ENCODE measurements around the gene VPS4A. TPM values are rescaled to one million over a fixed set of nuclear protein-coding genes. Genes with fewer than 3 reads are reported as not detected.
A peak's percentile ranks its signal among the peaks of the same experiment; 100 is the strongest.

Gene VPS4A
- total and polyA plus RNA-seq, 2 of the 4 experiments (the other 2 are of a cell fraction) = 23.3 to 25.2 TPM

- 2% methylated on average over 31 of the region's 59 CpGs; no CpG with 5 or more reads in 1 of the 2 experiments for WGBS, 2 experiments (ENCODE audit: extremely low coverage in 2 of 2, insufficient read length in 1 of 2)
- Histone ChIP-seq H3K56ac (ENCODE audit: extremely low read depth, insufficient read depth, low read length) (0 out of 2 replicates have a peak overlapping the region, but pooled peaks have one; percentile 38), H2BK120ac (ENCODE audit: low read depth, low read length) (no peak overlapping the region), H3K4me3 (ENCODE audit: insufficient read depth, low read depth, low read length) (peak overlapping the region; percentile 78), H3K4me2 (ENCODE audit: low read depth, low read length) (peak overlapping the region; percentile 98), H4K5ac (ENCODE audit: low read depth, low read length) (0 out of 2 replicates have a peak overlapping the region, but pooled peaks have one; percentile 5), H3K9ac (ENCODE audit: low read depth, low read length) (peak overlapping the region; percentile 72), H3K79me1 (ENCODE audit: low read depth in 1 of 2, low read length in 2 of 2) (peaks cover 23 to 53% of the 10 kb centered on the region in 2 experiments), H2BK5ac (ENCODE audit: low read depth, low read length, poor library complexity, severe bottlenecking) (peak overlapping the region; percentile 76), H3K23ac (ENCODE audit: low read depth, low read length) (peak overlapping the region; percentile 97), H2BK15ac (ENCODE audit: low read depth, low read length) (no peak overlapping the region), H2AK5ac (ENCODE audit: low read depth, low read length) (peak overlapping the region; percentile 68), H4K20me1 (ENCODE audit: insufficient read depth, low read length) (peaks cover 37% of the 10 kb centered on the region), H3K9me1 (ENCODE audit: insufficient read depth, low read length) (peaks cover 6% of the 10 kb centered on the region; the same call in 1 of the 2 replicates), H4K91ac (ENCODE audit: insufficient read depth, low read depth, low read length) (peak overlapping the region; percentile 66), H3K4me1 (ENCODE audit: control insufficient read depth, insufficient read depth, low read length) (peaks cover 4% of the 10 kb centered on the region), H3K36me3 (ENCODE audit: control insufficient read depth, insufficient read depth, low read length) (peaks cover 24% of the 10 kb centered on the region), H2AFZ (replicated peaks; ENCODE audit: low read length, poor library complexity) (peak overlapping the region; percentile 96), H2AK9ac (replicated peaks; ENCODE audit: low read depth, low read length, poor library complexity) (peak overlapping the region; percentile 84), H4K8ac (ENCODE audit: low read depth in 2 of 2, low read length in 2 of 2) (peak overlapping the region; percentile 61 to 79; a peak in 1 of 4 replicates), H3K18ac (ENCODE audit: low read depth, low read length) (no peak overlapping the region), H3K14ac (replicated peaks; ENCODE audit: low read depth, low read length) (peak overlapping the region; percentile 83), H3K4ac (ENCODE audit: low read depth, low read length) (peak overlapping the region; percentile 80), H2BK20ac (ENCODE audit: low read depth, low read length) (no peak overlapping the region), H3K9me3 (ENCODE audit: control insufficient read depth, insufficient read depth, low read length) (no peaks in the 10 kb centered on the region), H3K27me3 (ENCODE audit: control insufficient read depth, insufficient read depth, low read length) (no peaks in the 10 kb centered on the region), H3K27ac (ENCODE audit: insufficient read depth, low read length) (peak overlapping the region; percentile 84)
- CTCF ChIA-PET = interaction anchor here (0.7 kb wide), 1 partner anchor 36 kb away, joined by 5 read pairs; no protein-coding TSS in a partner anchor
- dilution Hi-C loops (cut with HindIII; ENCODE audit: low sequenced_read_pairs, unreplicated experiment) = no loop called here
- no TSS peak for BruUV-seq (replicated peaks)
- in situ Hi-C loops (cut with MboI; ENCODE audit: low sequenced_read_pairs) = no loop called here
- intact Hi-C loops (cut with micrococcal nuclease) = loop anchor here (1.0 kb wide), 1 partner anchor 161 kb away; no protein-coding TSS in a partner anchor
- DNase-seq (no peak), ATAC-seq (ENCODE audit: low read depth) (peak; percentile 56)
- POLR2A ChIA-PET (ENCODE audit: unreplicated experiment) = interaction anchor here (0.7 kb wide), 1 partner anchor 145 kb away, joined by 3 read pairs; no protein-coding TSS in a partner anchor
- TF ChIP-seq RCOR1 (IDR thresholded peaks at IDR 0.05; ENCODE audit: insufficient replicate concordance, low read length) = no peak
- 0 out of 2 replicates have a peak, but pooled peaks have one; percentile 10 for TF ChIP-seq POLR2A (IDR thresholded peaks at IDR 0.05; ENCODE audit: low read depth, low read length)
- TF ChIP-seq SMC3 (IDR thresholded peaks at IDR 0.05; ENCODE audit: low read depth, low read length) = no peak
- no peak for TF ChIP-seq RFX5 (IDR thresholded peaks at IDR 0.05; ENCODE audit: low read depth, low read length)
- peak; percentile 48; the same call in 1 of the 2 replicates for TF ChIP-seq MXI1 (IDR thresholded peaks at IDR 0.05; ENCODE audit: borderline replicate concordance, low read depth, low read length)
- 0 out of 2 replicates have a peak, but pooled peaks have one; percentile 3 for TF ChIP-seq CTCF (conservative IDR thresholded peaks at IDR 0.05; ENCODE audit: low read depth, low read length)
These were observed 610 bp downstream of the VPS4A start for GRCh38 chr16:69311533-69312387.

Data from IMR-90 (cell line).